Lower lobe of right lung (tissue), 2 donors: ENCODE data around the gene DYRK1A. TPM values are rescaled to one million over a fixed set of nuclear protein-coding genes. Genes with fewer than 3 reads are reported as not detected.
A peak's percentile ranks its signal among the peaks of the same experiment; 100 is the strongest.

Experiments used
- ATAC-seq, 2 donors: fragments of 200-7000 bp; cut with Tn5 transposase; one replicate each; pipeline ENCODE4 v1.9.1; 2020 to 2022; ENCODE audit warnings: mild to moderate bottlenecking in 2 of 2, moderate library complexity in 2 of 2
- DNase-seq: peaks from one replicate; pipeline ENCODE4 v3.0.0-alpha.2; 2020
- H3K27ac ChIP-seq: fragments of 200-600 bp; one replicate; pipeline ENCODE4 v1.8.0; 2022
- H3K27me3 ChIP-seq: fragments of 200-600 bp; one replicate; pipeline ENCODE4 v1.8.0; 2022; ENCODE audit warnings: low read depth
- H3K36me3 ChIP-seq: fragments of 200-600 bp; one replicate; pipeline ENCODE4 v1.8.0; 2022; ENCODE audit warnings: mild to moderate bottlenecking
- H3K4me1 ChIP-seq: fragments of 200-600 bp; one replicate; pipeline ENCODE4 v1.8.0; 2022
- H3K4me3 ChIP-seq: fragments of 200-600 bp; one replicate; pipeline ENCODE4 v1.8.0; 2022; ENCODE audit warnings: mild to moderate bottlenecking
- H3K9me3 ChIP-seq: fragments of 200-600 bp; one replicate; pipeline ENCODE4 v1.8.0; 2022
- intact Hi-C: fragments of 100-400 bp; cut with DNase I; formaldehyde crosslinking; loops from one replicate; pipeline ENCODE4 v1.11.0; 2022
- total RNA-seq: library from RNA; stranded (reverse); fragmentation: NEBNext Ultra II Directional; extraction: Animal tissue kit (Norgen Biotek cat#: 25700); gene quantifications from one replicate; pipeline ENCODE4 v1.2.1, GENCODE V29; 2021
- TF ChIP-seq, protein P1 (sequence below): fragments of 200-600 bp; IDR thresholded peaks from one replicate; pipeline ENCODE4 v1.8.0; 2022; ENCODE audit warnings: antibody characterized with exemption, mild to moderate bottlenecking
- donor health status: DM: no; HTN: yes; CAD: no; lungs with severe emphysema.

Gene DYRK1A
- total RNA-seq, 1 donor from 2014 or later, result 67.7 TPM

- DNase-seq, result no peak
- no peak for ATAC-seq
- intact Hi-C loops, result no loop called here
- Histone ChIP-seq H3K4me1 (peaks cover 92% of the 10 kb centered on the region), H3K36me3 (no peaks in the 10 kb centered on the region), H3K4me3 (no peak overlapping the region), H3K27me3 (no peaks in the 10 kb centered on the region), H3K27ac (no peak overlapping the region), H3K9me3 (no peaks in the 10 kb centered on the region)
- TF ChIP-seq, protein P1, sequence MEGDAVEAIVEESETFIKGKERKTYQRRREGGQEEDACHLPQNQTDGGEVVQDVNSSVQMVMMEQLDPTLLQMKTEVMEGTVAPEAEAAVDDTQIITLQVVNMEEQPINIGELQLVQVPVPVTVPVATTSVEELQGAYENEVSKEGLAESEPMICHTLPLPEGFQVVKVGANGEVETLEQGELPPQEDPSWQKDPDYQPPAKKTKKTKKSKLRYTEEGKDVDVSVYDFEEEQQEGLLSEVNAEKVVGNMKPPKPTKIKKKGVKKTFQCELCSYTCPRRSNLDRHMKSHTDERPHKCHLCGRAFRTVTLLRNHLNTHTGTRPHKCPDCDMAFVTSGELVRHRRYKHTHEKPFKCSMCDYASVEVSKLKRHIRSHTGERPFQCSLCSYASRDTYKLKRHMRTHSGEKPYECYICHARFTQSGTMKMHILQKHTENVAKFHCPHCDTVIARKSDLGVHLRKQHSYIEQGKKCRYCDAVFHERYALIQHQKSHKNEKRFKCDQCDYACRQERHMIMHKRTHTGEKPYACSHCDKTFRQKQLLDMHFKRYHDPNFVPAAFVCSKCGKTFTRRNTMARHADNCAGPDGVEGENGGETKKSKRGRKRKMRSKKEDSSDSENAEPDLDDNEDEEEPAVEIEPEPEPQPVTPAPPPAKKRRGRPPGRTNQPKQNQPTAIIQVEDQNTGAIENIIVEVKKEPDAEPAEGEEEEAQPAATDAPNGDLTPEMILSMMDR, result no peak
Observed at GRCh38 chr21:37374027-37374426, 7.5 kb downstream of the DYRK1A start.

DNA sequence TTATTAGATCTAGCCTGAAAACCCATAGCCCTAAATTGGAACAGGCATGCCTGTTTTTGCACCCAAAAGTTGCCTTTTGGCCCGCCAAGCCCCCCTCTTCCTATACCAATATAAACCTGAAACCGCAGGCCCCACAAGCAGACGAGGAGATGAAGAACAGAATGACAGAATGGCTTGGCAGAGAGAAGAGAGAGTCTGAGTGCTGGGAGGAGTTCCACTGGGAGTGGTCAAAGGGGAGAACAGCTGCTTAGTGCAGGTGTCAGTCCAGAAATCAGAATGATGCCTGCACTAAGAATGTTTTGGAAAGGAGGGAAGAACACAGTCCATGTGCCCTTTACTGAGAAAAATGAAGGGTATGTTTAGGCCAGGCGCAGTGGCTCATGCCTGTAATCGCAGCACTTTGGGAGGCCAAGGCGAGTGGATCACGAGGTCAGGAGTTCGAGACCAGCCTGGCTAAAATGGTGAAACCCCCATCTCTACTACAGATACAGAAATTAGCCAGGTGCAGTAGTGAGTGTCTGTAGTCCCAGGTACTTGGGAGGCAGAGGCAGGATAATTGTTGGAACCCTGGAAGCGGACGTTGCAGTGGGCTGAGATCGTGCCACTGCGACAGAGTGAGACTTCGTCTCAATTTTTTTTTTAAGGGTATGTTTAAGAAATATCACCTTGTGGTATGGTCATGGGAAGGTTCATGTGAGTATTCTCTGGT lies 9.4 kb downstream of the DYRK1A start:
- Histone ChIP-seq H3K4me1 (peaks cover 90% of the 10 kb centered on the region), H3K36me3 (no peaks in the 10 kb centered on the region), H3K4me3 (no peak overlapping the region), H3K9me3 (no peaks in the 10 kb centered on the region), H3K27ac (no peak overlapping the region), H3K27me3 (no peaks in the 10 kb centered on the region)
- DNase-seq (no peak), ATAC-seq (peak in 1 of 2 donors; percentile 18)
- TF ChIP-seq, protein P1, result no peak
- intact Hi-C loops, result no loop called here

DNA sequence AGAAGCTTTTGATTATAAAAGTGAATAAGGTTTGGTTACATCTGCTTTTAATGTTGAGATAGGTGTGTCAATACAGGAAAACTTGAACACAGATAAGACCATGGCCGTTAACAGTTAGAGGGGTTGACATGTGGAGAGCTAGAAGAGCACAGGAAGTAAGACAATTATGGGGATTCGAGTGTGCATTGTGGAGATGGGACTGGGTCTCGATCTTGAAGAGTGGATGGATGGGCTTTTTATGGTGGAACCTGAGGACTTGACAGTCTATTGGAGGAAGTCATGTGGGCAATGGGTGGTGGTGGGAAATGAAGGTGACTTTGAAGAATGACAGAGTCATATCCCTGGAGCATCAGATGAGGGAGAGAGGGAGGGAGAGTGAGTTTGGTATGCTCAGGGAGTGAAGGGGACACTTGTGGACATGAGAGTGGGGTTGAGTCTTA lies 12.1 kb downstream of the DYRK1A start:
- intact Hi-C loops, result no loop called here
- peaks cover 73% of the 10 kb centered on the region for H3K4me1 ChIP-seq
- ATAC-seq (no peak), DNase-seq (no peak)
- H3K36me3 ChIP-seq, result no peaks in the 10 kb centered on the region
- H3K27ac ChIP-seq, result no peak overlapping the region
- TF ChIP-seq, protein P1, result no peak
- no peaks in the 10 kb centered on the region for H3K9me3 ChIP-seq
- H3K27me3 ChIP-seq, result no peaks in the 10 kb centered on the region
- H3K4me3 ChIP-seq, result no peak overlapping the region

- no peaks in the 10 kb centered on the region for H3K36me3 ChIP-seq
- peaks cover 62% of the 10 kb centered on the region for H3K4me1 ChIP-seq
- TF ChIP-seq, protein P1, result no peak
- intact Hi-C loops, result no loop called here
- DNase-seq, result no peak
- no peaks in the 10 kb centered on the region for H3K9me3 ChIP-seq
- H3K27ac ChIP-seq, result no peak overlapping the region
- no peak overlapping the region for H3K4me3 ChIP-seq
- no peaks in the 10 kb centered on the region for H3K27me3 ChIP-seq
- peak in 1 of 2 donors; percentile 51 for ATAC-seq
Observed at GRCh38 chr21:37380349-37381323, 14.1 kb downstream of the DYRK1A start.

GRCh38 chr21:37381883-37382585 lies 15.5 kb downstream of the DYRK1A start:
- Histone ChIP-seq H3K9me3 (no peaks in the 10 kb centered on the region), H3K27ac (no peak overlapping the region), H3K36me3 (no peaks in the 10 kb centered on the region), H3K27me3 (no peaks in the 10 kb centered on the region), H3K4me1 (peaks cover 61% of the 10 kb centered on the region), H3K4me3 (no peak overlapping the region)
- TF ChIP-seq, protein P1, result no peak
- intact Hi-C loops, result no loop called here
- ATAC-seq, result no peak
- no peak for DNase-seq
